ENCODE results near the gene GHR. TPM values are rescaled to one million over a fixed set of nuclear protein-coding genes. Genes with fewer than 3 reads are reported as not detected.

The GHR gene
- total RNA-seq, 4 donors from 2014 or later: 1.8 to 12.4 (median 3.7) TPM

DNA sequence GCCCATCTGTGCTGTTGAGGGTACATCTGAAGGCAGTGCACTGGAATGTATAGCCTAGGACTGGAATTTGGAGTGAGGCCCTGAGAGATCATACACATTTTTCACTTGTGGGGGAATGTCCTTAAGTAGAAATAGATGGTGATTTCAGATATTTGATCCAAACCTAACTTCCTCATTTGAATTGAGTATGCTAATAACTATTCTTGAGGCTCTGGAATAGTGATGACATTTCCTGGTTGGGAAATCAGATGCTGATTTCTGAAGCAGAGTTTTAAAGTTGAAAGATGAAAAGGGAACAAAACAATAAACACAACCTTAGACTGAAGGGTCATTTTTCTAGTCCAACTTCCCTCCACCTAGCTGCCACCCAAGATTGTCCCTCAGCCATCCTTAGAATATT lies 170.4 kb downstream of the GHR start:
- H3K36me3 ChIP-seq: no peaks in the 10 kb centered on the region
- no peak overlapping the region for H3K4me3 ChIP-seq
- TF ChIP-seq POLR2A (IDR thresholded peaks at IDR 0.05): no peak
- TF ChIP-seq, protein P1, sequence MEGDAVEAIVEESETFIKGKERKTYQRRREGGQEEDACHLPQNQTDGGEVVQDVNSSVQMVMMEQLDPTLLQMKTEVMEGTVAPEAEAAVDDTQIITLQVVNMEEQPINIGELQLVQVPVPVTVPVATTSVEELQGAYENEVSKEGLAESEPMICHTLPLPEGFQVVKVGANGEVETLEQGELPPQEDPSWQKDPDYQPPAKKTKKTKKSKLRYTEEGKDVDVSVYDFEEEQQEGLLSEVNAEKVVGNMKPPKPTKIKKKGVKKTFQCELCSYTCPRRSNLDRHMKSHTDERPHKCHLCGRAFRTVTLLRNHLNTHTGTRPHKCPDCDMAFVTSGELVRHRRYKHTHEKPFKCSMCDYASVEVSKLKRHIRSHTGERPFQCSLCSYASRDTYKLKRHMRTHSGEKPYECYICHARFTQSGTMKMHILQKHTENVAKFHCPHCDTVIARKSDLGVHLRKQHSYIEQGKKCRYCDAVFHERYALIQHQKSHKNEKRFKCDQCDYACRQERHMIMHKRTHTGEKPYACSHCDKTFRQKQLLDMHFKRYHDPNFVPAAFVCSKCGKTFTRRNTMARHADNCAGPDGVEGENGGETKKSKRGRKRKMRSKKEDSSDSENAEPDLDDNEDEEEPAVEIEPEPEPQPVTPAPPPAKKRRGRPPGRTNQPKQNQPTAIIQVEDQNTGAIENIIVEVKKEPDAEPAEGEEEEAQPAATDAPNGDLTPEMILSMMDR (IDR thresholded peaks at IDR 0.05): no peak
- H3K27ac ChIP-seq: no peak overlapping the region
- H3K4me1 ChIP-seq: peaks cover 0 to 7% (median 0%) of the 10 kb centered on the region in 4 donors
- no peaks in the 10 kb centered on the region for H3K9me3 ChIP-seq
- H3K27me3 ChIP-seq: no peaks in the 10 kb centered on the region
- DNase-seq: no peak

- no peaks in the 10 kb centered on the region for H3K36me3 ChIP-seq
- H3K27ac ChIP-seq: no peak overlapping the region
- no peak overlapping the region for H3K4me3 ChIP-seq
- peaks cover 0 to 7% (median 0%) of the 10 kb centered on the region in 4 donors for H3K4me1 ChIP-seq
- H3K9me3 ChIP-seq: no peaks in the 10 kb centered on the region
- no peak for DNase-seq
- H3K27me3 ChIP-seq: no peaks in the 10 kb centered on the region
- TF ChIP-seq POLR2A (IDR thresholded peaks at IDR 0.05): no peak
- TF ChIP-seq, protein P1 (IDR thresholded peaks at IDR 0.05): no peak
Measured at GRCh38 chr5:42595597-42595996, 172.4 kb downstream of the GHR start.

- Histone ChIP-seq H3K4me3 (no peak overlapping the region), H3K27me3 (no peaks in the 10 kb centered on the region), H3K9me3 (no peaks in the 10 kb centered on the region), H3K36me3 (no peaks in the 10 kb centered on the region), H3K4me1 (no peaks in the 10 kb centered on the region), H3K27ac (no peak overlapping the region)
- TF ChIP-seq, protein P1 (IDR thresholded peaks at IDR 0.05): no peak
- TF ChIP-seq POLR2A (IDR thresholded peaks at IDR 0.05): no peak
- DNase-seq: no peak
Measured at GRCh38 chr5:42596817-42597216, 173.6 kb downstream of the GHR start.

DNA sequence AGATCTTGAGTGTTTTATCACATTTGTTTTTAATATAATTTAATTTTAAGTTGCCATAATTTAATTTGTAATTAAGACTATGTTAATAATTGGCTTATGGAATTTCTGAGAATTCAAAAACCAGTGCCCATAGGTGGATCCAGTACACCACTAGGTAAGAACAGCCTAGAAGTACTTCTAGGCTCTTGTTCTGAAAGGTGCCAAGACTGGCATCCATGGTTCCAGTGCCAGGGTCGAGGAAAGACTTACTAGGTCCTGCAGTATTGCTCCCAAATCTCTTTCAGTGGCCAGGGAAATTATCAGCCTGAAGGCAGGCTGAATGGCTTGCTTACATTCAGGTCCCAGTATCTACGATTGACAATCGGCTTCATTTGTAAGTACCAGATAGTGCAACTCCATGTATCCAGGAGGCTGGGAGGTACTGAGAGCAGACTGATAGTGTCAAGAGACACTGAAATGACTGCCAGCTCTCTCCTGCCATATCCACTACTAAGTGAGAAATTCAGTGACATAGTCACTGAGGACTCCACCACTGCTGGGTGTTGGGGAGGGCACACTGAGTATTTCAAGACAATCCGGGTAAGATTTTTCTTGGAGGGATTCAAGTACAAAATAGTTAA lies 174.2 kb downstream of the GHR start:
- H3K4me3 ChIP-seq: no peak overlapping the region
- TF ChIP-seq, protein P1 (IDR thresholded peaks at IDR 0.05): no peak
- no peak for TF ChIP-seq POLR2A (IDR thresholded peaks at IDR 0.05)
- H3K4me1 ChIP-seq: no peaks in the 10 kb centered on the region
- DNase-seq: no peak
- no peaks in the 10 kb centered on the region for H3K36me3 ChIP-seq
- no peaks in the 10 kb centered on the region for H3K27me3 ChIP-seq
- no peak overlapping the region for H3K27ac ChIP-seq
- no peaks in the 10 kb centered on the region for H3K9me3 ChIP-seq

GRCh38 chr5:42598311-42598710 lies 175.1 kb downstream of the GHR start:
- Histone ChIP-seq H3K9me3 (no peaks in the 10 kb centered on the region), H3K36me3 (no peaks in the 10 kb centered on the region), H3K4me1 (no peaks in the 10 kb centered on the region), H3K27ac (no peak overlapping the region), H3K27me3 (no peaks in the 10 kb centered on the region), H3K4me3 (no peak overlapping the region)
- DNase-seq: no peak
- no peak for TF ChIP-seq POLR2A (IDR thresholded peaks at IDR 0.05)
- TF ChIP-seq, protein P1 (IDR thresholded peaks at IDR 0.05): no peak

DNA sequence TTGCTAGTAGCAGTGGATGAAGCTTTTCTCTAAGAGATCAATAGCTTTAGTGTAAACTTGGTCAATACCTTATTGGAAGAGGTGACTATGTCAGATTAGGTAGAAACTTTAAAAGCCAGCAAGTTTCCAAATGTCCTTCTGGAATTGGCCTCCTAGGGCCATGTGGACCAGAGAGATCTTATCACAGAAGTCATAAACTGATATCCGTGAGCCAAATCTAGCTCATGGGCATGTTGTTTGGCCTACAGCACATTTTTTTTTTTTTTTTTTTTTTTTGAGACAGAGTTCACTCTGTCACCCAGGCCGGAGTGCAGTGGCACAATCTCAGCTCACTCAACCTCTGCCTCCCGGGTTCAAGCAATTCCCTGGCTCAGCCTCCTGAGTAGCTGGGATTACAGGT lies 175.9 kb downstream of the GHR start:
- H3K4me1 ChIP-seq: no peaks in the 10 kb centered on the region
- no peaks in the 10 kb centered on the region for H3K9me3 ChIP-seq
- no peaks in the 10 kb centered on the region for H3K27me3 ChIP-seq
- H3K36me3 ChIP-seq: no peaks in the 10 kb centered on the region
- H3K4me3 ChIP-seq: no peak overlapping the region
- TF ChIP-seq, protein P1 (IDR thresholded peaks at IDR 0.05): no peak
- TF ChIP-seq POLR2A (IDR thresholded peaks at IDR 0.05): no peak
- DNase-seq: no peak
- no peak overlapping the region for H3K27ac ChIP-seq
